Neural cell (in vitro differentiated cells): ENCODE measurements around the gene GLCE. TPM values are rescaled to one million over a fixed set of nuclear protein-coding genes. Genes with fewer than 3 reads are reported as not detected.

ENCODE experiments used
- H2AFZ ChIP-seq: fragments of 200-600, 300-800 bp; sonication (generic), shearing (Covaris generic); 2 replicates; pipeline ENCODE4 v1.6.0; 2014; ENCODE audit warnings: low read depth, mild to moderate bottlenecking, antibody characterized with exemption, low read length, moderate library complexity
- H3F3A ChIP-seq: fragments of 200-600 bp; shearing (Covaris generic); 2 replicates; pipeline ENCODE4 v1.6.1; 2016; ENCODE audit warnings: mild to moderate bottlenecking, moderate library complexity, mixed read lengths, antibody characterized with exemption, low read length; ENCODE audit not compliant: insufficient read depth, poor library complexity, severe bottlenecking
- H3K27ac ChIP-seq: fragments of 200-600, 300-800 bp; sonication (generic), shearing (Covaris generic); 2 replicates; pipeline ENCODE4 v1.5.1; 2014; ENCODE audit warnings: mild to moderate bottlenecking, low read length, moderate library complexity
- H3K27me3 ChIP-seq: fragments of 300-800, 200-600 bp; sonication (generic), shearing (Covaris generic); 2 replicates; pipeline ENCODE4 v1.6.0; 2014; ENCODE audit warnings: mild to moderate bottlenecking, low read depth, low read length, moderate library complexity; ENCODE audit not compliant: insufficient read depth
- H3K36me3 ChIP-seq: fragments of 300-800, 200-600 bp; sonication (generic), shearing (Covaris generic); 2 replicates; pipeline ENCODE4 v1.5.1; 2014; ENCODE audit warnings: mild to moderate bottlenecking, antibody characterized with exemption, low read length, moderate library complexity; ENCODE audit not compliant: insufficient read depth
- H3K4me2 ChIP-seq: fragments of 300-800, 200-600 bp; sonication (generic), shearing (Covaris generic); 2 replicates; pipeline ENCODE4 v1.6.0; 2014; ENCODE audit warnings: mild to moderate bottlenecking, low read length
- H3K4me3 ChIP-seq: fragments of 300-800, 200-600 bp; sonication (generic), shearing (Covaris generic); 2 replicates; pipeline ENCODE4 v1.5.1; 2014; ENCODE audit warnings: mild to moderate bottlenecking, low read length, moderate library complexity
- H3K79me2 ChIP-seq: fragments of 200-600 bp; shearing (Covaris generic); replicated peaks from 2 replicates; pipeline ENCODE4 v1.6.0; 2014; ENCODE audit warnings: mild to moderate bottlenecking, low read length, moderate library complexity; ENCODE audit not compliant: insufficient read depth
- H3K9ac ChIP-seq: fragments of 300-800, 200-600 bp; sonication (generic), shearing (Covaris generic); 2 replicates; pipeline ENCODE4 v1.6.1; 2016; ENCODE audit warnings: mild to moderate bottlenecking, low read length, mixed read lengths
- H3K9me2 ChIP-seq: fragments of 200-600 bp; shearing (Covaris generic); 2 replicates; pipeline ENCODE4 v1.6.1; 2016; ENCODE audit warnings: mild to moderate bottlenecking, low read length, mixed read lengths; ENCODE audit not compliant: insufficient read depth
- H3K9me3 ChIP-seq: fragments of 200-600, 300-800 bp; sonication (generic), shearing (Covaris generic); 2 replicates; pipeline ENCODE4 v1.6.1; 2016; ENCODE audit warnings: mild to moderate bottlenecking, mixed run types, low read length, moderate library complexity, mixed read lengths
- H4K20me1 ChIP-seq: fragments of 200-600 bp; shearing (Covaris generic); 2 replicates; pipeline ENCODE4 v1.6.1; 2016; ENCODE audit warnings: mild to moderate bottlenecking, mixed run types; ENCODE audit not compliant: insufficient read depth
- EP300 ChIP-seq: fragments of 450-650 bp; conservative IDR thresholded peaks from 2 replicates; pipeline ENCODE4 v1.6.1; 2014; ENCODE audit warnings: antibody characterized with exemption, mild to moderate bottlenecking, moderate library complexity; ENCODE audit not compliant: poor library complexity, severe bottlenecking
- EZH2 ChIP-seq: fragments of 200-600, 300-800 bp; shearing (Covaris generic), sonication (generic); IDR thresholded peaks from 2 replicates; pipeline ENCODE4 v1.6.1; 2014; ENCODE audit warnings: antibody characterized with exemption, low read length, borderline replicate concordance, mild to moderate bottlenecking; ENCODE audit not compliant: insufficient read depth, poor library complexity, severe bottlenecking
- MXI1 ChIP-seq: fragments of 450-650 bp; conservative IDR thresholded peaks from 2 replicates; pipeline ENCODE4 v1.6.1; 2014; ENCODE audit warnings: antibody characterized with exemption, mild to moderate bottlenecking; ENCODE audit not compliant: poor library complexity, severe bottlenecking
- POLR2AphosphoS5 ChIP-seq: IDR thresholded peaks from 2 replicates; pipeline ENCODE4 v1.6.1; 2012
- RAD21 ChIP-seq: fragments of 450-650 bp; conservative IDR thresholded peaks from 2 replicates; pipeline ENCODE4 v1.6.1; 2014; ENCODE audit warnings: antibody characterized with exemption, mild to moderate bottlenecking, moderate library complexity
- SMC3 ChIP-seq: fragments of 450-650 bp; conservative IDR thresholded peaks from 2 replicates; pipeline ENCODE4 v1.6.1; 2014; ENCODE audit warnings: antibody characterized with exemption, mild to moderate bottlenecking, moderate library complexity; ENCODE audit not compliant: poor library complexity
- TAF1 ChIP-seq: IDR thresholded peaks from 2 replicates; pipeline ENCODE4 v1.6.1; 2012; ENCODE audit warnings: low read depth
- polyA plus RNA-seq: library from polyadenylated mRNA; depleted of rRNA; stranded (reverse); fragments of >200 nt; gene quantifications from 2 replicates; pipeline ENCODE4 v1.2.3, GENCODE V29; 2014
- TF ChIP-seq, protein P1 (sequence below): fragments of 450-650 bp; IDR thresholded peaks from 2 replicates; pipeline ENCODE4 v1.5.1; 2014; ENCODE audit warnings: antibody characterized with exemption, mild to moderate bottlenecking, moderate library complexity; ENCODE audit not compliant: poor library complexity, severe bottlenecking
- TF ChIP-seq, protein P2 (sequence below): IDR thresholded peaks from 2 replicates; pipeline ENCODE4 v1.6.1; 2012; ENCODE audit warnings: borderline replicate concordance

The GLCE gene
- polyA plus RNA-seq, 1 donor from 2014 or later, result 31.5 TPM

DNA sequence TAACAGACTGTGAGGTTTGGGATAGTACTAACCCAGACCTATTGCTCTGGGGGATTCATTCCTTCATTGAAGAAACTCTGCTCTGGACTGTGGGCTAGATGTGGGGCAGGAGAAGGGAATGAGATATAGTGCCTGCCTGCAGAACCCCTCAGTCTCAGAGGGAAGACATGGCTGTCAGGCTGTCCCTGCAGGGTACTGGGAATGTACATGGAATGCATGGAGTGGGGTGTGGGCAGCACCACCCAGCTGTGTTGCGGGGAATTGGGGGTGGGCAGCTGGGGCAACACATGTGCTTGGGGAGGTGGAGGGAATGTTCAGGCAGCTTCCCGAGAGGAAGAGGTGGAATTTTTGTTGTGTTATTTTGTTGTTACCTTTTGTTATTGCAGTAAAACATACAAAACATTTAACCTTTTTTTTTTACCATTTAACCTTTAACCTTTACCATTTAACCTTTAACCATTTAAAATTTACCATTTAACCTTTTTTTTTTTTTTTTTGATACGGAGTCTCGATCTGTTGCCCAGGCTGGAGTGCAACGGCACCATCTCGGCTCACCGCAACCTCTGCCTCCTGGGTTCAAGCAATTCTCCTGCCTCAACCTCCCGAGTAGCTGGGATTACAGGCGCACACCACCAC is 145.6 kb downstream of the GLCE start:
- no peak overlapping the region for H3K27ac ChIP-seq
- H3K27me3 ChIP-seq, result peaks cover 7% of the 10 kb centered on the region
- no peaks in the 10 kb centered on the region for H3K79me2 ChIP-seq
- H3K9me2 ChIP-seq, result no peaks in the 10 kb centered on the region
- no peaks in the 10 kb centered on the region for H3K36me3 ChIP-seq
- no peak overlapping the region for H3K4me2 ChIP-seq
- H3K4me3 ChIP-seq, result no peak overlapping the region
- TF ChIP-seq, protein P1, sequence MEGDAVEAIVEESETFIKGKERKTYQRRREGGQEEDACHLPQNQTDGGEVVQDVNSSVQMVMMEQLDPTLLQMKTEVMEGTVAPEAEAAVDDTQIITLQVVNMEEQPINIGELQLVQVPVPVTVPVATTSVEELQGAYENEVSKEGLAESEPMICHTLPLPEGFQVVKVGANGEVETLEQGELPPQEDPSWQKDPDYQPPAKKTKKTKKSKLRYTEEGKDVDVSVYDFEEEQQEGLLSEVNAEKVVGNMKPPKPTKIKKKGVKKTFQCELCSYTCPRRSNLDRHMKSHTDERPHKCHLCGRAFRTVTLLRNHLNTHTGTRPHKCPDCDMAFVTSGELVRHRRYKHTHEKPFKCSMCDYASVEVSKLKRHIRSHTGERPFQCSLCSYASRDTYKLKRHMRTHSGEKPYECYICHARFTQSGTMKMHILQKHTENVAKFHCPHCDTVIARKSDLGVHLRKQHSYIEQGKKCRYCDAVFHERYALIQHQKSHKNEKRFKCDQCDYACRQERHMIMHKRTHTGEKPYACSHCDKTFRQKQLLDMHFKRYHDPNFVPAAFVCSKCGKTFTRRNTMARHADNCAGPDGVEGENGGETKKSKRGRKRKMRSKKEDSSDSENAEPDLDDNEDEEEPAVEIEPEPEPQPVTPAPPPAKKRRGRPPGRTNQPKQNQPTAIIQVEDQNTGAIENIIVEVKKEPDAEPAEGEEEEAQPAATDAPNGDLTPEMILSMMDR, result no peak
- TF ChIP-seq SMC3 (no peak), POLR2AphosphoS5 (no peak), TAF1 (no peak), MXI1 (no peak), EZH2 (no peak), RAD21 (no peak), EP300 (no peak)
- TF ChIP-seq, protein P2, sequence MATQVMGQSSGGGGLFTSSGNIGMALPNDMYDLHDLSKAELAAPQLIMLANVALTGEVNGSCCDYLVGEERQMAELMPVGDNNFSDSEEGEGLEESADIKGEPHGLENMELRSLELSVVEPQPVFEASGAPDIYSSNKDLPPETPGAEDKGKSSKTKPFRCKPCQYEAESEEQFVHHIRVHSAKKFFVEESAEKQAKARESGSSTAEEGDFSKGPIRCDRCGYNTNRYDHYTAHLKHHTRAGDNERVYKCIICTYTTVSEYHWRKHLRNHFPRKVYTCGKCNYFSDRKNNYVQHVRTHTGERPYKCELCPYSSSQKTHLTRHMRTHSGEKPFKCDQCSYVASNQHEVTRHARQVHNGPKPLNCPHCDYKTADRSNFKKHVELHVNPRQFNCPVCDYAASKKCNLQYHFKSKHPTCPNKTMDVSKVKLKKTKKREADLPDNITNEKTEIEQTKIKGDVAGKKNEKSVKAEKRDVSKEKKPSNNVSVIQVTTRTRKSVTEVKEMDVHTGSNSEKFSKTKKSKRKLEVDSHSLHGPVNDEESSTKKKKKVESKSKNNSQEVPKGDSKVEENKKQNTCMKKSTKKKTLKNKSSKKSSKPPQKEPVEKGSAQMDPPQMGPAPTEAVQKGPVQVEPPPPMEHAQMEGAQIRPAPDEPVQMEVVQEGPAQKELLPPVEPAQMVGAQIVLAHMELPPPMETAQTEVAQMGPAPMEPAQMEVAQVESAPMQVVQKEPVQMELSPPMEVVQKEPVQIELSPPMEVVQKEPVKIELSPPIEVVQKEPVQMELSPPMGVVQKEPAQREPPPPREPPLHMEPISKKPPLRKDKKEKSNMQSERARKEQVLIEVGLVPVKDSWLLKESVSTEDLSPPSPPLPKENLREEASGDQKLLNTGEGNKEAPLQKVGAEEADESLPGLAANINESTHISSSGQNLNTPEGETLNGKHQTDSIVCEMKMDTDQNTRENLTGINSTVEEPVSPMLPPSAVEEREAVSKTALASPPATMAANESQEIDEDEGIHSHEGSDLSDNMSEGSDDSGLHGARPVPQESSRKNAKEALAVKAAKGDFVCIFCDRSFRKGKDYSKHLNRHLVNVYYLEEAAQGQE, result no peak
- H3F3A ChIP-seq, result no peaks in the 10 kb centered on the region
- H4K20me1 ChIP-seq, result no peaks in the 10 kb centered on the region
- no peaks in the 10 kb centered on the region for H3K9me3 ChIP-seq
- H2AFZ ChIP-seq, result no peak overlapping the region
- no peak overlapping the region for H3K9ac ChIP-seq

DNA sequence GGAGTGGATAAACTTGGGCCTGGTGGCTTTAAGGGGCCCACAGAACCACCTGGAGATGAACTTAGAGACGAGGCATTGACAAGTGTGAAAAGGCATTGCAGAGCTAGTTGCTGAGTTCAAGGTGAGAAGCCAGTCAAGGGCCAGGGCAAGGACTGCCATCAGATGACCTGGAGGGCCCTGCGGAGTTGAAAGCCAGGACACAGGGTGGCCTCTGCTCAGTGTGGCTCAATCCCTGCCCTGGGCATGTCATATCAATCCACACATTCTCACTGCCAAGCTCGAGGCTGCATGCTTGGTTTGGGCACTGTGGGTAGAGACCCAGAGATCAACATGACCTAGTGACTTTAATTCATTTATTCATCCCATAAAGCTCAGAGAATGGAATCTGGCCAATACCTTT is 147.5 kb downstream of the GLCE start:
- no peaks in the 10 kb centered on the region for H3K9me3 ChIP-seq
- H3K4me3 ChIP-seq, result no peak overlapping the region
- no peaks in the 10 kb centered on the region for H4K20me1 ChIP-seq
- no peaks in the 10 kb centered on the region for H3K36me3 ChIP-seq
- no peaks in the 10 kb centered on the region for H3K79me2 ChIP-seq
- no peak overlapping the region for H3K27ac ChIP-seq
- no peak overlapping the region for H2AFZ ChIP-seq
- no peaks in the 10 kb centered on the region for H3K9me2 ChIP-seq
- no peaks in the 10 kb centered on the region for H3F3A ChIP-seq
- no peaks in the 10 kb centered on the region for H3K27me3 ChIP-seq
- H3K9ac ChIP-seq, result no peak overlapping the region
- TF ChIP-seq RAD21 (no peak), EP300 (no peak), TAF1 (no peak), EZH2 (no peak), MXI1 (no peak), POLR2AphosphoS5 (no peak), SMC3 (no peak)
- TF ChIP-seq, protein P1, result no peak
- TF ChIP-seq, protein P2, result no peak
- H3K4me2 ChIP-seq, result no peak overlapping the region
